Left lung (tissue), 10 donors: ENCODE results near the gene ALPK3. TPM values are rescaled to one million over a fixed set of nuclear protein-coding genes. Genes with fewer than 3 reads are reported as not detected.

ENCODE experiments used
- ATAC-seq: fragments of 200-7000 bp; cut with Tn5 transposase; one replicate; pipeline ENCODE4 v1.9.1; 2020; ENCODE audit warnings: moderate library complexity
- DNase-seq, 4 donors: peaks; one replicate each; pipeline ENCODE4 v3.0.0-alpha.2; 2013 to 2020
- H3K27ac ChIP-seq, 2 donors: fragments of 200-600 bp; sonication (generic) in 1 of 2; one replicate each; pipeline versions ENCODE4 v1.5.0 to v1.8.0; 2020 to 2021
- H3K27me3 ChIP-seq, 2 donors: fragments of 200-600 bp; sonication (generic) in 1 of 2; one replicate each; pipeline versions ENCODE4 v1.5.0 to v1.8.0; 2020 to 2021
- H3K36me3 ChIP-seq, 2 donors: fragments of 200-600 bp; sonication (generic) in 1 of 2; one replicate each; pipeline versions ENCODE4 v1.5.0 to v1.8.0; 2020 to 2021
- H3K4me1 ChIP-seq, 2 donors: fragments of 200-600 bp; one replicate each; pipeline ENCODE4 v1.8.0; 2021
- H3K4me3 ChIP-seq, 2 donors: fragments of 200-600 bp; sonication (generic) in 1 of 2; one replicate each; pipeline versions ENCODE4 v1.5.0 to v1.8.0; 2020 to 2021; ENCODE audit warnings: mild to moderate bottlenecking in 1 of 2
- H3K9me3 ChIP-seq, 2 donors: fragments of 200-600 bp; sonication (generic) in 1 of 2; one replicate each; pipeline versions ENCODE4 v1.5.0 to v1.8.0; 2020 to 2021
- CTCF ChIP-seq, 2 donors: fragments of 200-600 bp; sonication (generic) in 1 of 2; IDR thresholded peaks; one replicate each; pipeline versions ENCODE4 v1.5.0 to v1.8.0; 2021; ENCODE audit warnings: antibody characterized with exemption in 2 of 2
- intact Hi-C, 2 donors: fragments of 100-400 bp; cut with DNase I; formaldehyde crosslinking; loops; one replicate each; pipeline versions ENCODE4 v1.11.2 to v1.14.2; 2022
- polyA plus RNA-seq, 6 donors: library from polyadenylated mRNA; unstranded; fragments of 120-200 nt; gene quantifications; one replicate each; pipeline ENCODE4 v1.2.1, GENCODE V29; 2013; ENCODE audit not compliant: insufficient read length in 6 of 6
- total RNA-seq, 2 donors: library from RNA; stranded (reverse); fragmentation: NEBNext Ultra II Directional; extraction: Animal tissue kit (Norgen Biotek cat#: 25700); gene quantifications; one replicate each; pipeline ENCODE4 v1.2.1, GENCODE V29; 2021
- donor health status: DM: no; HTN: yes; CAD: no.
- donor health status: DM: no; HTN: no; CAD: no.

ALPK3 gene
- total and polyA plus RNA-seq, 8 donors = 6.9 to 23.4 (median 18.3) TPM

- no peak overlapping the region for H3K4me3 ChIP-seq
- ATAC-seq = no peak
- intact Hi-C loops = no loop called here
- DNase-seq = no peak
- no peak overlapping the region for H3K27ac ChIP-seq
- H3K4me1 ChIP-seq = peaks cover 0 to 4% of the 10 kb centered on the region in 2 donors
- TF ChIP-seq CTCF (IDR thresholded peaks at IDR 0.05) = no peak
- H3K27me3 ChIP-seq = no peaks in the 10 kb centered on the region
- no peaks in the 10 kb centered on the region for H3K9me3 ChIP-seq
- H3K36me3 ChIP-seq = peaks cover 0 to 7% of the 10 kb centered on the region in 2 donors
Observed at GRCh38 chr15:84863565-84864443, 46.6 kb downstream of the ALPK3 start.

DNA sequence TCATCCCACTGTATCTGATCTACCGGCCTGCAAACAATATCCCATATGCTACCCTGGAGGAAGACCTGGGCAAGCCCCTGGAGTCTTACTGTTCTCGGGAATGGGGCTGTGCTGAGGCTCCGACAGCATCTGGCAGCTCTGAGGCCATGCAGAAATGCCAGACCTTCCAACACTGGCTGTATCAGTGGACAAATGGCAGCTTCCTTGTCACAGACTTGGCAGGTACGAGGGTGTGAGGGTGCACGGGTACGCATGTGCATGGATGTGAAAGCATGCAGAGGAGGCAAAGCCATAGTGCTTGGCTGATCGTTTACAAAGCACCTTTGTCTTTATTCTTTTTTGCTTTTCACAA, 47.3 kb downstream of the ALPK3 start:
- no peak overlapping the region for H3K4me3 ChIP-seq
- ATAC-seq (no peak), DNase-seq (no peak)
- no peaks in the 10 kb centered on the region for H3K9me3 ChIP-seq
- no peak for TF ChIP-seq CTCF (IDR thresholded peaks at IDR 0.05)
- peaks cover 0 to 7% of the 10 kb centered on the region in 2 donors for H3K36me3 ChIP-seq
- no peak overlapping the region for H3K27ac ChIP-seq
- H3K27me3 ChIP-seq = no peaks in the 10 kb centered on the region
- intact Hi-C loops = no loop called here
- H3K4me1 ChIP-seq = peaks cover 0 to 4% of the 10 kb centered on the region in 2 donors

DNA sequence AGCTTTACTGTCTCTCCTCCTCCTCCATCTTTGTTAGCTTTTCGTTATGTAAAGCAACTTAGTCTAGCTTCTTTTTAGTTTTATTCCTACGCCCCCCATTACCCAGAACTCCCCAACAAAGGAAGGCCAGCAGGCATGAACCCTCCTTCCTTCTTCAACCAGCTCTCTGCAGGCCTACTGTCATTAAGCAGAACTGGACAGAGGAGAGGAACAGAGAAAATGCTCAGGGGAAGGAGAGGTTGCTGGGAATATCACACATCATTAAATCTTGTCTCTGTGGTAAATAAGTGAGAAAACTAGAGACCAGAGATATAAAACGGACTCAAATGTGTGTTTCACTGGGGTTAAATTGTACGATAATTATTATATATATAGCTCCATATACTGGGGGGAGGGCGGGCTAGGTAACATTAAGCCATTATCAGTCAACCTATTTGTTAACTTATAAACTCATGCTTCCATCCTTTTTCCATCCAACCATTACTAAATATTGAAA, 48.0 kb downstream of the ALPK3 start:
- intact Hi-C loops = no loop called here
- H3K9me3 ChIP-seq = no peaks in the 10 kb centered on the region
- no peak overlapping the region for H3K27ac ChIP-seq
- DNase-seq (no peak), ATAC-seq (no peak)
- H3K36me3 ChIP-seq = peaks cover 0 to 7% of the 10 kb centered on the region in 2 donors
- peaks cover 0 to 4% of the 10 kb centered on the region in 2 donors for H3K4me1 ChIP-seq
- H3K27me3 ChIP-seq = no peaks in the 10 kb centered on the region
- TF ChIP-seq CTCF (IDR thresholded peaks at IDR 0.05) = no peak
- H3K4me3 ChIP-seq = no peak overlapping the region

DNA sequence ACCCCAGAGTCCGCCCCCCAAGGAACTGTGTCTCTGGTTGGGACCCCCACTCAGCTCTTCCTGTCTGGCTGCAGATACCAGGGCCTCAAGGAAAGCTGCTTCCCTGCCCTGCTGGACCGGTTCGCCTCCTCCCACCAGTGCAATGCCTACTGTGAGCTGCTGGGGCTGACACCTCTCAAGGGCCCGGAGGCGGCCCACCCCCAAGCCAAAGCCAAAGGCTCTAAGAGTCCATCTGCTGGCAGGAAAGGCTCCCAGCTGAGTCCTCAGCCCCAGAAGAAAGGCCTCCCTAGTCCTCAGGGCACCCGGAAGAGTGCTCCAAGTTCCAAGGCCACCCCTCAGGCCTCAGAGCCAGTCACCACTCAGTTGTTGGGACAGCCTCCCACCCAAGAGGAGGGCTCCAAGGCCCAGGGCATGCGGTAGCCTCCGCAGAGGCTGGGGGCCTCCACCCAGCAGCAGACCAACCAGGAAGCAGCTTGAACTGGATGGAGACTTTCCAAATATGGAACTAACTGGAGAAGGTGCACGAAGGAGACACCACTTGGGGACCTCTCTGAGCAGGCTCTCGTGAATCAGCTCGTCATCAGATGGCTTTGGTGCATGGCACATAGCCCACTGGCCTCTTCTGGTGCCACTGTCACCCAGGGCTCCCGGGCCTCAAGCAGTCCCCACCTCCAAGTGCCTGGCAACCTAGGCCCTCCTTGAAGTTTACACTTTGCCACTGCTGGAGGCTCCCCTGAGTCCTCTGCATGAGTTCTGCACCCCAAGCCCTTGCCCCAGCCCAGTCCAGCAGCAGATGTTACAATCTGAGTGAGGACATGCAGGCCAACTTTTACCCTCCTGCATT, 51.1 kb downstream of the ALPK3 start:
- Histone ChIP-seq H3K27me3 (no peaks in the 10 kb centered on the region), H3K27ac (no peak overlapping the region), H3K4me3 (no peak overlapping the region), H3K4me1 (peaks cover 0 to 4% of the 10 kb centered on the region in 2 donors), H3K36me3 (peaks cover 0 to 7% of the 10 kb centered on the region in 2 donors), H3K9me3 (no peaks in the 10 kb centered on the region)
- ATAC-seq (no peak), DNase-seq (no peak)
- intact Hi-C loops = no loop called here
- TF ChIP-seq CTCF (IDR thresholded peaks at IDR 0.05) = no peak

DNA sequence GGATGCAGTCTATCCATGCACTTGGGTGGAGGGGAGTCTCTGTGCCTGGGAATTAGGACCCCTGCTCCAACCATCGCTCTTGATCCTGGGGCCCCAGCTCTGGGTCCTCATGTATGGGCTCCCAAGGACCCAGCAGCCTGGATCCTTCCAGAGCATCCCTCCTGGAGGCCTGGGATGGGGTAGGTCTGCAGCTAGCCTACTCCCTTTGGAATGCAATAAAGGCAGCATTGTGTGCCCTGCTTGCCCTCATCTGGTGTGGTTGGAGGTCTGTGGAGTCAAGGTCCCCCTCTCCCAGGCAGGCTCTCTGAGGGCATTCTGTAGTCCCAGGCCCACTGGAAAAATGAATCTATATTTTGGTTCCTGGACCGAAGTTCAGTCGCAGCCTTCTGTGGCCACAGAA, 52.4 kb downstream of the ALPK3 start:
- Histone ChIP-seq H3K9me3 (no peaks in the 10 kb centered on the region), H3K27ac (peak overlapping the region in 1 of 2 donors; percentile 57), H3K36me3 (peaks cover 0 to 7% of the 10 kb centered on the region in 2 donors), H3K4me1 (peaks cover 0 to 3% of the 10 kb centered on the region in 2 donors), H3K27me3 (no peaks in the 10 kb centered on the region), H3K4me3 (no peak overlapping the region)
- ATAC-seq (no peak), DNase-seq (no peak)
- no peak for TF ChIP-seq CTCF (IDR thresholded peaks at IDR 0.05)
- intact Hi-C loops = no loop called here
